ENCODE measurements around the gene RIF1.

GRCh38 chr2:151388011-151388410 lies 21.7 kb upstream of the RIF1 start:
- no peak for TF ChIP-seq EZH2phosphoT487 (IDR thresholded peaks at IDR 0.05; ENCODE audit: borderline replicate concordance, low read length)
- TF ChIP-seq CTCF (conservative IDR thresholded peaks at IDR 0.05; ENCODE audit: low read depth, low read length), result no peak

Measured in PC-3 (cell line).